Mucosa of stomach (tissue), 1 donor: Measurements from ENCODE around the gene NPB.

ENCODE experiments used
- H3K27me3 ChIP-seq: one replicate; pipeline ENCODE4 v1.7.0; 2013; ENCODE audit warnings: mild to moderate bottlenecking, low read length; ENCODE audit not compliant: control insufficient read depth, insufficient read depth
- H3K36me3 ChIP-seq: one replicate; pipeline ENCODE4 v1.7.0; 2013; ENCODE audit warnings: low read length; ENCODE audit not compliant: control insufficient read depth, insufficient read depth
- H3K4me1 ChIP-seq: one replicate; pipeline ENCODE4 v1.7.0; 2013; ENCODE audit warnings: mild to moderate bottlenecking, low read length; ENCODE audit not compliant: control insufficient read depth, insufficient read depth
- H3K4me3 ChIP-seq: one replicate; pipeline ENCODE4 v1.7.0; 2013; ENCODE audit warnings: low read length
- H3K9ac ChIP-seq: one replicate; pipeline ENCODE4 v1.7.0; 2013; ENCODE audit warnings: mild to moderate bottlenecking, low read length, moderate library complexity
- H3K9me3 ChIP-seq: one replicate; pipeline ENCODE4 v1.7.0; 2013; ENCODE audit warnings: mild to moderate bottlenecking, low read length, moderate library complexity; ENCODE audit not compliant: control insufficient read depth
- donor health status: Pancreatic carcinoma.

The NPB gene

GRCh38 chr17:81905424-81905875 is 3.4 kb downstream of the NPB start:
- peaks cover 3% of the 10 kb centered on the region for H3K36me3 ChIP-seq
- H3K27me3 ChIP-seq: peaks cover 10% of the 10 kb centered on the region
- H3K9me3 ChIP-seq: no peaks in the 10 kb centered on the region
- H3K9ac ChIP-seq: no peak overlapping the region
- peaks cover 29% of the 10 kb centered on the region for H3K4me1 ChIP-seq
- no peak overlapping the region for H3K4me3 ChIP-seq

GRCh38 chr17:81905993-81906392 is 4.0 kb downstream of the NPB start:
- peaks cover 33% of the 10 kb centered on the region for H3K4me1 ChIP-seq
- H3K4me3 ChIP-seq: no peak overlapping the region
- H3K36me3 ChIP-seq: peaks cover 3% of the 10 kb centered on the region
- H3K9ac ChIP-seq: no peak overlapping the region
- no peaks in the 10 kb centered on the region for H3K9me3 ChIP-seq
- peaks cover 10% of the 10 kb centered on the region for H3K27me3 ChIP-seq

- Histone ChIP-seq H3K4me3 (no peak overlapping the region), H3K4me1 (peaks cover 32% of the 10 kb centered on the region), H3K9me3 (no peaks in the 10 kb centered on the region), H3K9ac (no peak overlapping the region), H3K36me3 (peaks cover 3% of the 10 kb centered on the region), H3K27me3 (peaks cover 7% of the 10 kb centered on the region)
Observed at GRCh38 chr17:81906476-81907218, 4.6 kb downstream of the NPB start.

GRCh38 chr17:81907219-81908145 is 5.4 kb downstream of the NPB start:
- Histone ChIP-seq H3K9ac (no peak overlapping the region), H3K4me1 (peaks cover 36% of the 10 kb centered on the region), H3K27me3 (peaks cover 4% of the 10 kb centered on the region), H3K36me3 (peaks cover 3% of the 10 kb centered on the region), H3K4me3 (no peak overlapping the region), H3K9me3 (no peaks in the 10 kb centered on the region)

- Histone ChIP-seq H3K4me3 (no peak overlapping the region), H3K9me3 (no peaks in the 10 kb centered on the region), H3K4me1 (peaks cover 33% of the 10 kb centered on the region), H3K36me3 (peaks cover 9% of the 10 kb centered on the region), H3K27me3 (no peaks in the 10 kb centered on the region), H3K9ac (no peak overlapping the region)
Observed at GRCh38 chr17:81908793-81909192, 6.8 kb downstream of the NPB start.

- Histone ChIP-seq H3K27me3 (no peaks in the 10 kb centered on the region), H3K9ac (no peak overlapping the region), H3K36me3 (peaks cover 13% of the 10 kb centered on the region)
Observed at GRCh38 chr17:81909231-81909630, 7.2 kb downstream of the NPB start.

GRCh38 chr17:81909966-81910839 is 8.2 kb downstream of the NPB start:
- Histone ChIP-seq H3K9ac (peak overlapping the region; percentile 67), H3K9me3 (no peaks in the 10 kb centered on the region), H3K36me3 (peaks cover 22% of the 10 kb centered on the region), H3K4me1 (peaks cover 33% of the 10 kb centered on the region), H3K27me3 (no peaks in the 10 kb centered on the region), H3K4me3 (peak overlapping the region; percentile 55)

More at GRCh38 chr17:81909231-81909630, 7.2 kb downstream of the NPB start:
- Histone ChIP-seq H3K4me1 (peaks cover 33% of the 10 kb centered on the region), H3K4me3 (no peak overlapping the region), H3K9me3 (no peaks in the 10 kb centered on the region)

GRCh38 chr17:81910840-81911276 is 8.8 kb downstream of the NPB start:
- Histone ChIP-seq H3K9me3 (no peaks in the 10 kb centered on the region), H3K4me3 (peak overlapping the region; percentile 55), H3K36me3 (peaks cover 28% of the 10 kb centered on the region), H3K9ac (peak overlapping the region; percentile 67), H3K27me3 (no peaks in the 10 kb centered on the region), H3K4me1 (peaks cover 39% of the 10 kb centered on the region)

- peaks cover 45% of the 10 kb centered on the region for H3K4me1 ChIP-seq
- no peaks in the 10 kb centered on the region for H3K9me3 ChIP-seq
- H3K4me3 ChIP-seq: peak within 1 kb of the TSS; percentile 55
- H3K36me3 ChIP-seq: peaks cover 31% of the 10 kb centered on the region
- H3K9ac ChIP-seq: peak within 1 kb of the TSS; percentile 67
- H3K27me3 ChIP-seq: no peaks in the 10 kb centered on the region
Observed at GRCh38 chr17:81911277-81911961, 9.4 kb downstream of the NPB start, which contains the start of gene PCYT2. Gene PCYT2 (minus strand): TSS chr17:81911399. CDS start chr17:81911355, 44 bp downstream.

GRCh38 chr17:81911969-81912368 is 9.9 kb downstream of the NPB start:
- Histone ChIP-seq H3K4me3 (no peak overlapping the region), H3K4me1 (peaks cover 50% of the 10 kb centered on the region), H3K9me3 (no peaks in the 10 kb centered on the region), H3K27me3 (no peaks in the 10 kb centered on the region), H3K9ac (no peak overlapping the region), H3K36me3 (peaks cover 31% of the 10 kb centered on the region)
